HepG2 (cell line): ENCODE results near the gene DNAL4. TPM values are rescaled to one million over a fixed set of nuclear protein-coding genes. Genes with fewer than 3 reads are reported as not detected.

Source experiments
- ATAC-seq: fragments of 200-7000 bp; cut with Tn5 transposase; 3 replicates; pipeline ENCODE4 v1.9.1; 2020; ENCODE audit warnings: mild to moderate bottlenecking, moderate library complexity
- BruUV-seq: library from RNA; stranded (reverse); fragments of 400-500 nt; replicated peaks from 2 replicates; lab custom pipeline; 2021; lab: Mats Ljungman, UMichigan
- CTCF ChIA-PET: fragments of 300-600 bp; formaldehyde crosslinking; extraction: SDS; loops from one replicate; lab custom pipeline; 2021; ENCODE audit warnings: low total read pairs, inconsistent platforms, low intra/inter-chr PET ratio; lab: Yijun Ruan, JAX
- POLR2A ChIA-PET: fragments of 350-600 bp; sonication (Branson Sonifier 250); formaldehyde crosslinking; loops from one replicate; lab custom pipeline; 2020; ENCODE audit warnings: antibody characterized with exemption, inconsistent platforms; lab: Yijun Ruan, JAX
- DNase-seq: peaks from one replicate; pipeline ENCODE4 v3.0.0-alpha.2; 2015; ENCODE audit warnings: low spot score
- FAIRE-seq: peaks from 3 replicates; lab custom pipeline; 2011; peaks lifted over from hg19 to GRCh38; lab: Jason Lieb, UNC
- H2AFZ ChIP-seq: one replicate; pipeline ENCODE4 v1.6.1; 2011; ENCODE audit warnings: low read length, inconsistent platforms
- H3K27ac ChIP-seq: fragments of 300-600 bp; 3 replicates; pipeline ENCODE4 v1.8.0; 2011; ENCODE audit warnings: mixed run types, mild to moderate bottlenecking, mixed read lengths, low read length, inconsistent platforms; ENCODE audit not compliant: insufficient read depth; ENCODE audit errors: extremely low read length
- H3K27me3 ChIP-seq, 2 experiments: fragments of 200-600 bp in 1 of 2; 2 replicates in 1 of 2; 3 replicates in 1 of 2; pipeline versions ENCODE4 v1.6.0 to v1.8.0; 2011; ENCODE audit warnings: low read length in 2 of 2, mild to moderate bottlenecking in 2 of 2, moderate library complexity in 2 of 2, inconsistent platforms in 1 of 2; ENCODE audit not compliant: insufficient read depth in 2 of 2, control insufficient read depth in 1 of 2
- H3K36me3 ChIP-seq, 2 experiments: fragments of 200-600 bp in 1 of 2; replicated peaks in 1 of 2; 2 replicates in 1 of 2; 3 replicates in 1 of 2; pipeline versions ENCODE4 v1.5.1 to v1.8.0; 2011; ENCODE audit warnings: low read length in 2 of 2, inconsistent platforms in 1 of 2; ENCODE audit not compliant: insufficient read depth in 2 of 2, control insufficient read depth in 1 of 2
- H3K4me1 ChIP-seq: 2 replicates; pipeline ENCODE4 v1.5.1; 2012; ENCODE audit warnings: low read length, inconsistent platforms; ENCODE audit not compliant: insufficient read depth
- H3K4me2 ChIP-seq: 2 replicates; pipeline ENCODE4 v1.6.0; 2011; ENCODE audit warnings: low read depth, low read length, inconsistent platforms
- H3K4me3 ChIP-seq, 3 experiments: fragments of 200-600 bp in 1 of 3; sonication (generic), shearing (Covaris generic) in 1 of 3; replicated peaks in 1 of 3; 2 replicates each; pipeline ENCODE4 v1.5.1; 2011 to 2016; ENCODE audit warnings: low read length in 3 of 3, inconsistent platforms in 2 of 3, low read depth in 2 of 3, mild to moderate bottlenecking in 2 of 3, control low read depth in 1 of 3, mixed read lengths in 1 of 3; ENCODE audit not compliant: insufficient read depth in 1 of 3
- H3K79me2 ChIP-seq: one replicate; pipeline ENCODE4 v1.6.1; 2011; ENCODE audit warnings: low read length, inconsistent platforms; ENCODE audit not compliant: insufficient read depth
- H3K9ac ChIP-seq: 2 replicates; pipeline ENCODE4 v1.6.0; 2011; ENCODE audit warnings: mild to moderate bottlenecking, low read depth, low read length, inconsistent platforms; ENCODE audit not compliant: insufficient read depth
- H3K9me3 ChIP-seq: 2 replicates; pipeline ENCODE4 v1.5.1; 2012; ENCODE audit warnings: mild to moderate bottlenecking, low read length
- H4K20me1 ChIP-seq: 2 replicates; pipeline ENCODE4 v1.6.0; 2011; ENCODE audit warnings: inconsistent platforms, mild to moderate bottlenecking, low read length, moderate library complexity; ENCODE audit not compliant: insufficient read depth
- HNRNPK ChIP-seq: fragments of 200-400 bp; formaldehyde crosslinking; IDR thresholded peaks from 2 replicates; pipeline ENCODE4 v1.6.1; 2018; ENCODE audit warnings: low read length, low read depth, moderate library complexity, mild to moderate bottlenecking; ENCODE audit not compliant: poor library complexity, severe bottlenecking
- KLF6 ChIP-seq: IDR thresholded peaks from 2 replicates; pipeline ENCODE4 v1.8.0; 2016; ENCODE audit warnings: missing biosample characterization, missing genetic modification reagents
- POLR2AphosphoS2 ChIP-seq: IDR thresholded peaks from 2 replicates; pipeline ENCODE4 v1.6.1; 2011; ENCODE audit warnings: low read depth, low read length, improper control_type of control experiment
- WIZ ChIP-seq: sonication (generic); formaldehyde crosslinking; IDR thresholded peaks from 2 replicates; pipeline ENCODE4 v1.5.1; 2020; ENCODE audit warnings: mild to moderate bottlenecking, missing genetic modification reagents
- ZFP36L1 ChIP-seq: sonication (generic); formaldehyde crosslinking; IDR thresholded peaks from 2 replicates; pipeline ENCODE4 v1.8.0; 2022; ENCODE audit warnings: mild to moderate bottlenecking, missing genetic modification reagents, moderate library complexity
- ZNF180 ChIP-seq: sonication (generic); formaldehyde crosslinking; IDR thresholded peaks from 2 replicates; pipeline ENCODE4 v1.4.0; 2020; ENCODE audit warnings: low read depth, missing genetic modification reagents, borderline replicate concordance
- ZNF367 ChIP-seq: sonication (generic); formaldehyde crosslinking; IDR thresholded peaks from 2 replicates; pipeline ENCODE4 v1.4.0; 2020; ENCODE audit warnings: missing genetic modification reagents, borderline replicate concordance
- ZNF441 ChIP-seq: sonication (generic); formaldehyde crosslinking; IDR thresholded peaks from 2 replicates; pipeline ENCODE4 v1.7.0; 2021; ENCODE audit warnings: missing genetic modification reagents, borderline replicate concordance
- ZNF766 ChIP-seq: sonication (generic); formaldehyde crosslinking; IDR thresholded peaks from 2 replicates; pipeline ENCODE4 v1.5.0; 2020; ENCODE audit warnings: missing genetic modification reagents, borderline replicate concordance
- WGBS: methylation state at CpG from one replicate; pipeline ENCODE4 v1.1.6; 2017; ENCODE audit warnings: low lambda C conversion rate; 5-methylcytosine and 5-hydroxymethylcytosine counted together
- in situ Hi-C: cut with HindIII; loops from 2 replicates; pipeline ENCODE4 v1.10.0; 2017; ENCODE audit warnings: low pct_unique_long_range_greater_than_20kb; ENCODE audit not compliant: extremely low pct_ligation_motif_present
- intact Hi-C: fragments of 100-400 bp; cut with micrococcal nuclease; formaldehyde crosslinking; loops from one replicate; pipeline ENCODE4 v1.10.0; 2022; ENCODE audit not compliant: unreplicated experiment
- polyA plus RNA-seq, 8 experiments: library from polyadenylated mRNA; depleted of rRNA in 3 of 8; stranded (reverse) in 7 of 8; unstranded in 1 of 8; fragments of >200 nt; fragmentation: Illumina TruSeq in 4 of 8; extraction: Trizol in 4 of 8; gene quantifications; 2 replicates each; pipeline versions ENCODE4 v1.2.1 to v1.2.3, GENCODE V29; 2011 to 2016; ENCODE audit warnings: low read depth in 4 of 8, missing spikeins in 1 of 8, mixed read lengths in 1 of 8; ENCODE audit not compliant: insufficient read depth in 1 of 8
- total RNA-seq, 5 experiments: library from RNA; depleted of rRNA; stranded (reverse); fragments of >200 nt; fragmentation: Illumina TruSeq; extraction: Trizol; gene quantifications; 2 replicates each; pipeline ENCODE4 v1.2.3, GENCODE V29; 2016; ENCODE audit warnings: low read depth in 1 of 5
- TF ChIP-seq, protein P1 (sequence below): sonication (generic); formaldehyde crosslinking; IDR thresholded peaks from 2 replicates; pipeline ENCODE4 v1.5.1; 2020; ENCODE audit warnings: mild to moderate bottlenecking, missing genetic modification reagents
- TF ChIP-seq, protein P2 (sequence below): sonication (generic); formaldehyde crosslinking; IDR thresholded peaks from 2 replicates; pipeline ENCODE4 v1.9.0; 2022; ENCODE audit warnings: missing genetic modification reagents, mild to moderate bottlenecking, borderline replicate concordance
- TF ChIP-seq, protein P3 (sequence below): sonication (generic); formaldehyde crosslinking; IDR thresholded peaks from 2 replicates; pipeline ENCODE4 v1.5.1; 2020; ENCODE audit warnings: missing genetic modification reagents, mild to moderate bottlenecking, borderline replicate concordance

Gene DNAL4
- total and polyA plus RNA-seq, 2 of the 13 experiments (the other 11 are each of a cell fraction or from before 2014, with no cell fraction given) = 8.0 to 10.7 TPM

DNA sequence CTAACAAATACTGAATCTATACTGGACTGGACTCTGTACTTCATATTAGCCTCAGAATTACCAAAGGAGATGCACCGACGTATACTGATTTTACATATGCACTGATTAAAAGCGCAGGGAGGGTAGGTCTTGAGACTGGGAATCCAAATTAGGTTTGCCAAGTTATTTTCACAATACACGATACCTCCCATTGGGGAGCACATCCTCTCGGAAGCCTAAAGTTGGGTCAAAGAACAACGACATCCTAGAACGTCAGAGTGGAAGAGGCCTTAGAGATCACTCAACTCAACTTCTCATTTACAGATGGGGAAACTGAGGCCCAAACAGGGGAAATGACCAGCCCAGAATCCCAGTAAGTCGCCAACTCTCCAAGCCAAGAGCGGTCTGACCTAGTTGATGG, 626 bp downstream of the DNAL4 start (continued):
- TF ChIP-seq ZNF180 (CRISPR knock-in tag) (no peak), ZNF367 (no peak), KLF6 (no peak), ZNF441 (CRISPR knock-in tag) (no peak), ZFP36L1 (CRISPR knock-in tag) (0 out of 2 replicates have a peak, but pooled peaks have one; percentile 39), ZNF766 (no peak), HNRNPK (no peak), POLR2AphosphoS2 (no peak)
- TF ChIP-seq, protein P1, sequence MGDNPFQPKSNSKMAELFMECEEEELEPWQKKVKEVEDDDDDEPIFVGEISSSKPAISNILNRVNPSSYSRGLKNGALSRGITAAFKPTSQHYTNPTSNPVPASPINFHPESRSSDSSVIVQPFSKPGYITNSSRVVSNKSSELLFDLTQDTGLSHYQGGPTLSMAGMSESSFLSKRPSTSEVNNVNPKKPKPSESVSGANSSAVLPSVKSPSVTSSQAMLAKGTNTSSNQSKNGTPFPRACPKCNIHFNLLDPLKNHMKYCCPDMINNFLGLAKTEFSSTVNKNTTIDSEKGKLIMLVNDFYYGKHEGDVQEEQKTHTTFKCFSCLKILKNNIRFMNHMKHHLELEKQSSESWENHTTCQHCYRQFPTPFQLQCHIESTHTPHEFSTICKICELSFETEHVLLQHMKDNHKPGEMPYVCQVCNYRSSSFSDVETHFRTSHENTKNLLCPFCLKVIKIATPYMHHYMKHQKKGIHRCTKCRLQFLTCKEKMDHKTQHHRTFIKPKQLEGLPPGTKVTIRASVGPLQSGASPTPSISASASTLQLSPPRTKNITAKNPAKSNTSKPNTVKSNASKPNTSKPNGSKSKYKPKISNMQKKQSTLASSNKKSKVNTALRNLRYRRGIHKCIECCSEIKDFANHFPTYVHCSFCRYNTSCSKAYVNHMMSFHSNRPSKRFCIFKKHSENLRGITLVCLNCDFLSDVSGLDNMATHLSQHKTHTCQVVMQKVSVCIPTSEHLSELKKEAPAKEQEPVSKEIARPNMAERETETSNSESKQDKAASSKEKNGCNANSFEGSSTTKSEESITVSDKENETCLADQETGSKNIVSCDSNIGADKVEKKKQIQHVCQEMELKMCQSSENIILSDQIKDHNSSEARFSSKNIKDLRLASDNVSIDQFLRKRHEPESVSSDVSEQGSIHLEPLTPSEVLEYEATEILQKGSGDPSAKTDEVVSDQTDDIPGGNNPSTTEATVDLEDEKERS = no peak

DNA sequence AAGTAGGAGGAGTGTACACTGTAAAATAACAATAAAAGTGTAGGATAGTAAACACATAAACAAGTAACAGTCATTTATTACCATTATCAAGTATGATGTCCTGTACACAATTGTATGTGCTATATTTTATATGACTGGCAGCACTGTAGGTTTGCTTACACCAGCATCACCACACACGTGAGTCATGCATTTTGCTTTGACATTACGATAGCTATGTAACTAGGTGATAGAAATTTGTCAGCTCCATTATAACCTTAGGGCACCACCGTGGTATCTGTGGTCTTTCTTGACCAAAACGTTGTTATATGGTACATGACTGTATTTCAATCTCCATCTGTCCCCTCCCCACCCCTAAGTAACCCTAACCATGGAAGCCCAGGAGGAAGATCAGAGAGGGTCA, 1.1 kb downstream of the DNAL4 start:
- no peaks in the 10 kb centered on the region for H3K79me2 ChIP-seq
- H3K27me3 ChIP-seq = peaks cover 0 to 4% of the 10 kb centered on the region in 2 experiments; a peak in 1 of 5 replicates
- H4K20me1 ChIP-seq = no peaks in the 10 kb centered on the region
- intact Hi-C loops (no loop called here), in situ Hi-C loops (no loop called here)
- no peaks in the 10 kb centered on the region for H3K9me3 ChIP-seq
- 72% methylated on average over 4 of the region's 4 CpGs for WGBS
- H3K4me1 ChIP-seq = peaks cover 29% of the 10 kb centered on the region
- no peak overlapping the region for H2AFZ ChIP-seq
- peak overlapping the region; percentile 85 for H3K4me2 ChIP-seq
- peak overlapping the region; percentile 77; the same call in 1 of the 2 replicates for H3K9ac ChIP-seq
- ATAC-seq (no peak), FAIRE-seq (no peak), DNase-seq (no peak)
- POLR2A ChIA-PET = no interaction called here
- CTCF ChIA-PET = no interaction called here
- TSS peak; percentile 81 for BruUV-seq
- H3K27ac ChIP-seq = no peak overlapping the region
- no peaks in the 10 kb centered on the region for H3K36me3 ChIP-seq
- peak overlapping the region in 2 of 3 experiments; percentile 78 to 95; a peak in 2 of 6 replicates for H3K4me3 ChIP-seq
- TF ChIP-seq, protein P2, sequence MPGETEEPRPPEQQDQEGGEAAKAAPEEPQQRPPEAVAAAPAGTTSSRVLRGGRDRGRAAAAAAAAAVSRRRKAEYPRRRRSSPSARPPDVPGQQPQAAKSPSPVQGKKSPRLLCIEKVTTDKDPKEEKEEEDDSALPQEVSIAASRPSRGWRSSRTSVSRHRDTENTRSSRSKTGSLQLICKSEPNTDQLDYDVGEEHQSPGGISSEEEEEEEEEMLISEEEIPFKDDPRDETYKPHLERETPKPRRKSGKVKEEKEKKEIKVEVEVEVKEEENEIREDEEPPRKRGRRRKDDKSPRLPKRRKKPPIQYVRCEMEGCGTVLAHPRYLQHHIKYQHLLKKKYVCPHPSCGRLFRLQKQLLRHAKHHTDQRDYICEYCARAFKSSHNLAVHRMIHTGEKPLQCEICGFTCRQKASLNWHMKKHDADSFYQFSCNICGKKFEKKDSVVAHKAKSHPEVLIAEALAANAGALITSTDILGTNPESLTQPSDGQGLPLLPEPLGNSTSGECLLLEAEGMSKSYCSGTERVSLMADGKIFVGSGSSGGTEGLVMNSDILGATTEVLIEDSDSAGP = no peak
- TF ChIP-seq, protein P3, sequence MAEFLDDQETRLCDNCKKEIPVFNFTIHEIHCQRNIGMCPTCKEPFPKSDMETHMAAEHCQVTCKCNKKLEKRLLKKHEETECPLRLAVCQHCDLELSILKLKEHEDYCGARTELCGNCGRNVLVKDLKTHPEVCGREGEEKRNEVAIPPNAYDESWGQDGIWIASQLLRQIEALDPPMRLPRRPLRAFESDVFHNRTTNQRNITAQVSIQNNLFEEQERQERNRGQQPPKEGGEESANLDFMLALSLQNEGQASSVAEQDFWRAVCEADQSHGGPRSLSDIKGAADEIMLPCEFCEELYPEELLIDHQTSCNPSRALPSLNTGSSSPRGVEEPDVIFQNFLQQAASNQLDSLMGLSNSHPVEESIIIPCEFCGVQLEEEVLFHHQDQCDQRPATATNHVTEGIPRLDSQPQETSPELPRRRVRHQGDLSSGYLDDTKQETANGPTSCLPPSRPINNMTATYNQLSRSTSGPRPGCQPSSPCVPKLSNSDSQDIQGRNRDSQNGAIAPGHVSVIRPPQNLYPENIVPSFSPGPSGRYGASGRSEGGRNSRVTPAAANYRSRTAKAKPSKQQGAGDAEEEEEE (CRISPR knock-in tag) = no peak
- no peak for TF ChIP-seq WIZ (CRISPR knock-in tag)
